Common myeloid progenitor, CD34-positive (primary cell): ENCODE data around the gene BACH2.
A peak's percentile ranks its signal among the peaks of the same experiment; 100 is the strongest.

ENCODE experiments used
- CTCF ChIA-PET: fragments of 350-600 bp; sonication (Branson Sonifier 250); formaldehyde crosslinking; loops from one replicate; lab custom pipeline; 2021; ENCODE audit warnings: antibody characterized with exemption; lab: Charles Lee
- POLR2A ChIA-PET: fragments of 350-600 bp; sonication (Branson Sonifier 250); formaldehyde crosslinking; loops from one replicate; lab custom pipeline; 2021; ENCODE audit warnings: antibody characterized with exemption; lab: Charles Lee
- DNase-seq, 3 donors: peaks; one replicate each; pipeline versions ENCODE4 v3.0.0 to v3.0.0-alpha.2; 2013
- H3K27ac ChIP-seq, 2 experiments: 1 replicate in 1 of 2; 2 replicates in 1 of 2; pipeline ENCODE4 v1.7.0; 2013; ENCODE audit warnings: inconsistent platforms in 2 of 2, low read length in 2 of 2, mild to moderate bottlenecking in 2 of 2, low read depth in 1 of 2, moderate library complexity in 1 of 2; ENCODE audit not compliant: severe bottlenecking in 2 of 2, insufficient read depth in 1 of 2, poor library complexity in 1 of 2
- H3K27me3 ChIP-seq, 5 experiments: replicated peaks in 2 of 5; 1 replicate in 3 of 5; 2 replicates in 2 of 5; pipeline versions ENCODE4 v1.6.1 to v1.7.0; 2013; ENCODE audit warnings: low read length in 4 of 5, mild to moderate bottlenecking in 2 of 5, moderate library complexity in 2 of 5, inconsistent platforms in 1 of 5; ENCODE audit not compliant: insufficient read depth in 5 of 5, control insufficient read depth in 4 of 5
- H3K36me3 ChIP-seq, 4 experiments: 1 replicate in 2 of 4; 2 replicates in 2 of 4; pipeline versions ENCODE4 v1.6.1 to v1.7.0; 2013; ENCODE audit warnings: low read length in 3 of 4, control low read depth in 1 of 4, mild to moderate bottlenecking in 1 of 4; ENCODE audit not compliant: control insufficient read depth in 4 of 4, insufficient read depth in 4 of 4
- H3K4me1 ChIP-seq, 4 experiments: 1 replicate in 3 of 4; 2 replicates in 1 of 4; pipeline versions ENCODE4 v1.6.1 to v1.7.1; 2013; ENCODE audit warnings: low read length in 3 of 4, mild to moderate bottlenecking in 3 of 4, control low read depth in 1 of 4, inconsistent platforms in 1 of 4, moderate library complexity in 1 of 4; ENCODE audit not compliant: control insufficient read depth in 4 of 4, insufficient read depth in 4 of 4; ENCODE audit errors: control extremely low read depth in 1 of 4
- H3K4me3 ChIP-seq, 7 experiments: 1 replicate in 4 of 7; 2 replicates in 3 of 7; pipeline versions ENCODE4 v1.5.1 to v1.7.0; 2013; ENCODE audit warnings: mild to moderate bottlenecking in 7 of 7, low read length in 6 of 7, moderate library complexity in 6 of 7, inconsistent platforms in 2 of 7, low read depth in 2 of 7, control low read depth in 1 of 7; ENCODE audit not compliant: insufficient read depth in 4 of 7, control insufficient read depth in 1 of 7; ENCODE audit errors: extremely low read depth in 1 of 7
- H3K9me3 ChIP-seq, 5 experiments: 1 replicate in 4 of 5; 2 replicates in 1 of 5; pipeline versions ENCODE4 v1.6.1 to v1.7.1; 2013; ENCODE audit warnings: low read length in 4 of 5, mild to moderate bottlenecking in 2 of 5, inconsistent platforms in 1 of 5, low read depth in 1 of 5, moderate library complexity in 1 of 5; ENCODE audit not compliant: control insufficient read depth in 4 of 5, insufficient read depth in 2 of 5; ENCODE audit errors: control extremely low read depth in 1 of 5
- WGBS: methylation state at CpG from one replicate; pipeline ENCODE4 v1.1.5; 2013; ENCODE audit not compliant: insufficient coverage; 5-methylcytosine and 5-hydroxymethylcytosine counted together

The BACH2 gene

GRCh38 chr6:90261801-90262200 lies 34.8 kb downstream of the BACH2 start:
- ChIA-PET CTCF (interaction anchor here (0.9 kb wide), 1 partner anchor 8 kb away, joined by 3 read pairs; no protein-coding TSS in a partner anchor), POLR2A (no interaction called here)
- Histone ChIP-seq H3K9me3 (peaks cover 0 to 2% (median 0%) of the 10 kb centered on the region in 5 experiments), H3K27me3 (no peaks in the 10 kb centered on the region), H3K27ac (no peak overlapping the region), H3K4me3 (no peak overlapping the region), H3K4me1 (peaks cover 0 to 8% (median 3%) of the 10 kb centered on the region in 4 experiments), H3K36me3 (peaks cover 0 to 6% (median under 1%) of the 10 kb centered on the region in 4 experiments)
- WGBS = 100% methylated on average over 1 of the region's 2 CpGs
- DNase-seq = no peak

GRCh38 chr6:90257486-90257738 lies 39.2 kb downstream of the BACH2 start:
- no CpG with 5 or more reads among the region's 1 CpG for WGBS
- H3K36me3 ChIP-seq = peaks cover 0 to 5% (median 2%) of the 10 kb centered on the region in 4 experiments
- no peak overlapping the region for H3K4me3 ChIP-seq
- H3K27me3 ChIP-seq = no peaks in the 10 kb centered on the region
- no peak for DNase-seq
- POLR2A ChIA-PET = no interaction called here
- CTCF ChIA-PET = interaction anchor here (1.9 kb wide), 1 partner anchor 14 kb away, joined by 4 read pairs; no protein-coding TSS in a partner anchor
- H3K9me3 ChIP-seq = peaks cover 0 to 2% (median 0%) of the 10 kb centered on the region in 5 experiments
- no peak overlapping the region for H3K27ac ChIP-seq
- no peaks in the 10 kb centered on the region for H3K4me1 ChIP-seq

- H3K27ac ChIP-seq = no peak overlapping the region
- POLR2A ChIA-PET = no interaction called here
- H3K4me3 ChIP-seq = no peak overlapping the region
- peaks cover 0 to 5% (median under 1%) of the 10 kb centered on the region in 4 experiments for H3K36me3 ChIP-seq
- no peaks in the 10 kb centered on the region for H3K27me3 ChIP-seq
- CTCF ChIA-PET = interaction anchor here (1.1 to 1.9 kb wide), 2 partner anchors 13 to 79 kb away, joined by 3 to 4 read pairs; no protein-coding TSS in a partner anchor
- H3K9me3 ChIP-seq = peaks cover 0 to 2% (median 0%) of the 10 kb centered on the region in 5 experiments
- no peak for DNase-seq
- no peaks in the 10 kb centered on the region for H3K4me1 ChIP-seq
- no CpG with 5 or more reads among the region's 4 CpGs for WGBS
Observed at GRCh38 chr6:90256698-90257485, 39.8 kb downstream of the BACH2 start.

- CTCF ChIA-PET = interaction anchor here (1.2 kb wide), 1 partner anchor 12 kb away, joined by 3 read pairs; no protein-coding TSS in a partner anchor
- DNase-seq = no peak
- Histone ChIP-seq H3K4me1 (no peaks in the 10 kb centered on the region), H3K4me3 (no peak overlapping the region), H3K27me3 (no peaks in the 10 kb centered on the region), H3K36me3 (peaks cover 0 to 8% (median 1%) of the 10 kb centered on the region in 4 experiments), H3K9me3 (no peaks in the 10 kb centered on the region), H3K27ac (no peak overlapping the region)
- no CpG with 5 or more reads among the region's 2 CpGs for WGBS
- POLR2A ChIA-PET = no interaction called here
Observed at GRCh38 chr6:90253631-90254030, 43.0 kb downstream of the BACH2 start.

GRCh38 chr6:90251295-90251992 lies 45.2 kb downstream of the BACH2 start:
- Histone ChIP-seq H3K36me3 (peaks cover 0 to 10% (median 4%) of the 10 kb centered on the region in 4 experiments), H3K9me3 (no peaks in the 10 kb centered on the region), H3K27me3 (no peaks in the 10 kb centered on the region), H3K4me3 (no peak overlapping the region), H3K27ac (no peak overlapping the region), H3K4me1 (no peaks in the 10 kb centered on the region)
- no CpG with 5 or more reads among the region's 4 CpGs for WGBS
- DNase-seq = peak in 2 of 3 donors; percentile 13 to 35
- POLR2A ChIA-PET = no interaction called here
- CTCF ChIA-PET = no interaction called here

- POLR2A ChIA-PET = no interaction called here
- Histone ChIP-seq H3K4me3 (no peak overlapping the region), H3K36me3 (peaks cover 0 to 7% (median 2%) of the 10 kb centered on the region in 4 experiments), H3K9me3 (no peaks in the 10 kb centered on the region), H3K27me3 (no peaks in the 10 kb centered on the region), H3K4me1 (no peaks in the 10 kb centered on the region), H3K27ac (no peak overlapping the region)
- CTCF ChIA-PET = no interaction called here
- no peak for DNase-seq
- no CpG with 5 or more reads among the region's 2 CpGs for WGBS
Observed at GRCh38 chr6:90250405-90250804, 46.2 kb downstream of the BACH2 start.

GRCh38 chr6:90249458-90249857 lies 47.2 kb downstream of the BACH2 start:
- H3K36me3 ChIP-seq = peaks cover 0 to 7% (median 2%) of the 10 kb centered on the region in 4 experiments
- WGBS = 96% methylated on average over 7 of the region's 8 CpGs
- ChIA-PET CTCF (no interaction called here), POLR2A (no interaction called here)
- no peak overlapping the region for H3K4me3 ChIP-seq
- no peak overlapping the region for H3K27ac ChIP-seq
- H3K9me3 ChIP-seq = no peaks in the 10 kb centered on the region
- H3K4me1 ChIP-seq = no peaks in the 10 kb centered on the region
- H3K27me3 ChIP-seq = no peaks in the 10 kb centered on the region
- DNase-seq = no peak
